GM19397 (cell line): ENCODE measurements around the gene FARP2.
"Not testable (repeated sequence)": the region's sequence is repeated elsewhere in the genome, so short reads cannot be mapped to it uniquely, and the experiment has no call there.

Source experiments
- ATAC-seq: cut with Tn5 transposase; IDR thresholded peaks from one replicate; pipeline ENCODE4 v1.9.1; 2021; ENCODE audit warnings: mild to moderate bottlenecking, moderate library complexity; ENCODE audit not compliant: unreplicated experiment

FARP2 gene

DNA sequence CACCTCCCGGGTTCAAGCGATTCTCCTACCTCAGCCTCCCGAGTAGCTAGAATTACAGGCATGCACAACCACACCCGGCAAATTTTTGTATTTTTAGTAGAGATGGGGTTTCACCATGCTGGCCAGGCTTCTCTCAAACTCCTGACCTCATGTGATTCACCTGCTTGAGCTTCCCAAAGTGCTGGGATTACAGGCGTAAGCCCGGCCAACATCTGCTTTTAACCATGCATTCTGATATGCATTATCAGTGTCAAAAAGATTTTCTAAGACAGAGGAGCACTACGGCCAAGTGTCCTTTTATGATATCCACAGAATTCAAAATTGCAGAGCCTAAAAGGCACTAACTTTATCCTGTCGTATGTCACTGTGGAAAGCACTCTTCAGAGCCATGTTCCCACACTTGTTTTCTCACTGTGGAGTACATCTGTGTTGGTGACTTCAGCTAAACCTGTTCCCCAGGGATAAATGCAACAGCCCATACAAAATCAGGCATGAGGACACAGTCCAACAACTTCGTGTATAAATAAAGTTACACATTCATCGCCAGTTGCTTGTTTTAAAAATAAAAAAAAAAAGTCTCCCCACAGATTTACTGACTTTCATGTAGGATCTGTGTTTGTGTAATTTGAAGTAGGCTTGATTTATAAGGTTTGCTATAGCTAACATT, 95.9 kb downstream of the FARP2 start:
- ATAC-seq, result no peak

GRCh38 chr2:241453919-241454318, 97.8 kb downstream of the FARP2 start:
- not testable (repeated sequence) for ATAC-seq

GRCh38 chr2:241454837-241455485, 98.9 kb downstream of the FARP2 start:
- ATAC-seq, result no peak

DNA sequence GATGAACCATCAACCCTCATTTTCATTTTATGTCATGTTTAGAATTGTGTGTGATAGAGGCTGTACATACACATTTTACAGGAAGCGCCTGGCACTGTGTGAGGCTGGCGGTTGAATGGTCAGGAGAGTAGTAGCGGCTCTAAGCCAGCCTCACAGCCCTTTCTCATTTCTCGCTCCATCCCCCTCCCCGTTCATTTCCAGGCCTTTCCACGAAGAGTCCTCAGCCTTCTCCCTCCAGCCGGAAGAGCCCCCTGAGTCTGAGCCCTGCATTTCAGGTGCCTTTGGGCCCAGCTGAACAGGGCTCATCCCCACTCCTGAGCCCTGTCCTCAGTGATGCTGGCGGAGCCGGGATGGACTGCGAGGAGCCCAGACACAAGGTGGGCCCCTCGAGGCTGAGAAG, 100.5 kb downstream of the FARP2 start:
- no peak for ATAC-seq

DNA sequence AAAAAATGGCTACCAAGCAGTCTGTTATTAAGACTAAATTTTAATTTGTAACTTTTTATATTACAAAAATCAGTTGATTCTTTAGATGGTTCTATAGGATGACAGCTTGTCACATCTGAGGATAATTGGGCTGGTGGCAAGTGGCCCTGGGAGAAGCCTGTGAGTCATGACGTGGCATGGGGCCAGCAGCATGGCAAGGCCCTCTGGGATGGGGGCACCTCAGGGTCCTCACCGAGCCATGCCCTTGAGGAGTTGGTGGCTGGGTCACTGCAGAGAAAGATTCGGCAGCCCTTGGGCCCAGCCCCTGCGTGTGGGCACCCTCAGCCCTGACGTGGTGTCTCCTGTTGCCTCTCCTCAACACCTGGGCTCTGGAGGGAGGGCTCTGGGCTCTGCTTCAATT, 102.6 kb downstream of the FARP2 start:
- no peak for ATAC-seq

DNA sequence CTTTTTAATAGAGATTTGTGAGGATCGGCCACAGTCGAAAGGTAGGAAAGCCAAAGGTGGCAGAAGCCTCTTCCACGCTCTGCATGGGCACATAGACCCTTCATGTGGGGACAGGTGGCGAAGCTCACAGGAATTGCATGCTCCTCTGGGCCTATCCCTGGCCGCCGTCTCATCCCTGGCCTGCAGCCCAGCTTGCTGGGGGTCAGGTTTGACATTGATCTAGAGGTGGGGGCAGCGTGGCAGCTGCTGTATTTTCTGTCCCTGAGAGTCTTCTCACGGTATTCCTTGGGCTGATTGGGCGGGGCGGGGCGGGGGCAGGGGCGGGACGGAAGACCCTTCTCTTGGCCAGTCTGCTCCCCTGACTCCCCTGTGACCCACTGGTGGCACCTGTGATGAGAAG, 103.4 kb downstream of the FARP2 start:
- no peak for ATAC-seq

- ATAC-seq, result no peak
These were observed 104.5 kb downstream of the FARP2 start for GRCh38 chr2:241460631-241461030.

- ATAC-seq, result no peak
These were observed 105.9 kb downstream of the FARP2 start for GRCh38 chr2:241461693-241462677.

DNA sequence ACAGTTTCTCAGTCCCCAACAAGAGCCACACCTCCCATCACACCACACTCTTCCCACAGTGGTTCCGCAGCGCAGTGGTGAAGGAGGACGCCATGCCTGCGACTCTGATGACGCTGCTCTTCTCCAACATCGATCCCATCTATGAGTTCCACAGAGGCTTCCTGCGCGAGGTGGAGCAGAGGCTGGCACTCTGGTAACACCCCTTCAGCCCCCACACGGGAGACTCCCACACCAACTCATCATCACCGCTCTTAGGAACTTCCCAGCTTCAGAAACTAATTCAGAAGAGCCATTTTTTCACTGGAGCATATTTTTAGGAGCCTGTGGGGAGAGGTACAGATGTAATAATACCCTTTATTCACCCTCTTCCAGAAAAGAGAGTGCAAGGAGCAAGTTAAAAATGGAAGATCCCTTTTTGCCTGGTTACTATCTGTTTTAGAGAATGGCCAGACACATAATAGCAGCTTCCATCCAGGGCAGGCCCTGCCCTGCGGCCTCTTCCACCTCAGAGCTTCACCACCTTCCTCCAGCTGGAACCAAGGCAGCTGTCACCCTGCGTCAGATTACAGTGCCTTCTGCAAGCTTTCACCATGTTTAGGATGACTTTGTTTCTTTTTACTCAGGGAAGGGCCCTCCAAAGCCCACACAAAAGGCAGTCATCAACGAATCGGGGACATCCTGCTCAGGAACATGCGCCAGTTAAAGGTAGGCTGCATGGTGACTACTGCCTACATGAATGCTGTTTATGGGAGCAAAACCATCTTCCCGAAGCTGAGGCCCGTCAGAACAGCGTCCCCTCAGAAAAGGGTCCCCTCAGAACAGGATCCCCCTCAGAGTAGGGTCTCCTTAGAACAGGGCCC, 107.4 kb downstream of the FARP2 start:
- no peak for ATAC-seq

- ATAC-seq, result no peak
These were observed 109.5 kb downstream of the FARP2 start for GRCh38 chr2:241465543-241465942.

GRCh38 chr2:241466230-241466629, 110.1 kb downstream of the FARP2 start:
- no peak for ATAC-seq

DNA sequence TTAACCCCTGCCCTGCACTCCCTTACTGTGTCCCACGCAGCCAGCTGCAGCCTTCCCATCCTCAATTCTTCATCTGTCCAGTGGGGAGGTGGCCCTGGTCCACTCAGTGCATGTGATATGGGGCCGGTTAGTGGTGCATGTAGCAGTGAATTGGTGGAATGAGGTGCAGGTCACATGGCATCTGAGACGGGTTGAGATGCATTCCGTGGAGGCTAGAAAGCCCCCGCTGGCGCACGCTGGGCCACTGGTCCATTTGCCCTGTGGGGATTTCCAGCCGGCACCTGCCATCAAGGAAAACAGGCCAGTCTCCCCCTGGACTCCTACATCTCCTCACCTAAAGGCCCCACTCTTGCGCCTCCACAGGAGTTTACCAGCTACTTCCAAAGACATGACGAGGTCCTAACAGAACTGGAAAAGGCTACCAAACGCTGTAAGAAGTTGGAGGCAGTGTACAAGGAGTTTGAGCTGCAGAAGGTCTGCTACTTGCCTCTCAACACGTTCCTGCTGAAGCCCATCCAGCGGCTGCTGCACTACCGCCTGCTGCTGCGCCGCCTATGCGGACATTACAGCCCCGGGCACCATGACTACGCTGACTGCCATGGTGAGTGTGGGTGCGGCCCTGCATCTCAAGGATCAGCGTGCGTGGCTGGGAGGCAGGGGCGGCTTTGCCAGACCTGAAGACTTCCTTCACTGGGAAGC, 111.8 kb downstream of the FARP2 start:
- no peak for ATAC-seq

DNA sequence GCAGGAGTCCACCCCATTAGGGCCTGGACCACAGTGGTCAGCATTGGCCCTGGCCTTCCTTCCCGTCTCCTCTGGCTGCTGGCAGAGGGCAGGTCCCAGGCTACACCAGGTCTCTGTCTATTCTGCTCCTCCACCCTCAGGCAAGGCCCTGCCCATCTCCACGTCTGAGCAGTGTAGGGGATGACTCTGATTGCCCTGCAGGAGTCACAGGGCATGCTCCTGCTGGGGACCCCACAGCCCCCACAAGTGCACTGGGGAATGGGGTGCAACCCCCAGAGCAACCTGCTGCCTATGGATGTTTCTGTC, 112.3 kb downstream of the FARP2 start:
- no peak for ATAC-seq

DNA sequence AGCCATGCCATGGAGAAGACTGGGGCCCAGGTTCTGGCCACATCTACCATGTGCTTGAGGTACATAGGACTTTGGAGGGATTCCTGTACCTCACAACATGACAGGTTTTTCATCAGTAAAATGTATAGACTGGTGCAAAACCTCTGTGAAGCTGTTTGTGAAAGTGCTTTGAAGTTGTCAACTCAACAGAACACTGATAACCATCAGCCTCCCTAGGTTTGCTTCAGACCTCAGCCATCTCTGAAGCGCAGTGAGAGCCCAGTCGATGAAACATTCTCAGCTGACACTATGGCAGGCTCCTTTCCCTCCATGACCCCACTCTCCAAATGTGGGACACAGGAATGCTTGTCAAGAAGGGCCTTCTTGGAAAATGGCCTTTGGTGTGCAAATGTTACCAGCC, 113.7 kb downstream of the FARP2 start:
- ATAC-seq, result no peak

- no peak for ATAC-seq
These were observed 117.3 kb downstream of the FARP2 start for GRCh38 chr2:241473399-241473798.

DNA sequence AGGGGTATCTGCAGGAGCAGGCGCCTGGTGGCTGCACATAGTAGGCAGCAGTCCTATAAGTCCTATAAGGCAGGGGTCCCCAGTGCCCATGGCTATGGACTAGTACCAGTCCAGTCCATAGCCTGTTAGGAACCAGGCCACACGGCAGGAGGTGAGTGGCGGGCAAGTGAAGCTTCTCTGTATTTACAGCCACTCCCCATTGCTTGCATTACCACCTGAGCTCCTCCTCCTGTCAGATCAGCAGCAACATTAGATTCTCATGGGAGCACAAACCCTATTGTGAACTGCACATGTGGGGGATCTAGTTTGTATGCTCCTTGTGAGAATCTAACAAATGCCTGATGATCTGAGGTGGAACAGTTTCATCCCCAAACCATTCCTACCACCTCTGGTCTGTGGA, 119.2 kb downstream of the FARP2 start:
- ATAC-seq, result no peak

- ATAC-seq, result no peak
These were observed 122.1 kb downstream of the FARP2 start for GRCh38 chr2:241478166-241478565.

GRCh38 chr2:241479026-241479898, 123.2 kb downstream of the FARP2 start:
- no peak for ATAC-seq

- ATAC-seq, result no peak
These were observed 125.6 kb downstream of the FARP2 start for GRCh38 chr2:241481687-241482086.
